Measurements from ENCODE around the gene TNFAIP2.

DNA sequence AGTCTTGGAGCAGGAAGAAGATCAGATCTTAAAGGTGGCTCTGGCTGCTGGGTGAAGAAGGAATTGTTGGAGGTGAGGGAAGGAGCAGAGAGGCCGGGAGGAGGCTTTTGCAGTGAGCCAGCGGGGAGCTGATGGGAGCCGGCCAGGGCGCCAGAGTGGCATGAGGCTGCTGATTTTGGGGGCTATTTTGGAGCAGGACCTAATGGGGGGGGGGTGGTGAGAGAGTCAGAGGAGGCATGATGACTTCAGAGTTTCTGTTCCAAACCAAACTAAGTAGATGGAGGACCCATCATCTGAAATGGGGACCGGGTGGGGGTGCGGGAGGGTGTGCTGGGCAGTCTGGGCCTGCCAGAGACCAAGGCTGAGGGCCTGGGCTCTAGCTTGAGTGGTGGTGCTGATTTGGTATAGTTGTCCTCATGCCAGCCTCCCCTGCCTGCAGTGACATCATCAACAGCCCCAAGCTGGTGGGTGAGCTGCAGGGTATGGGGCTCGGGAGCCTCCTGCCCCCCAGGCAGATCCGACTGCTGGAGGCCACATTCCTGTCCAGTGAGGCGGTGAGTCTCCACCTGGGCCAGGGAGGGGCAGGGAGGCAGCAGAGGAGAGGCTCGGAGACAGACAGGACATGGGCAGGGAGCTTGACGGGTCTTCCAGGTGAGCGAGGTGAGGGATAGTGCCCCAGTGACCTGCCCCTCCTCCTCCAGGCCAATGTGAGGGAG is 6.2 kb downstream of the TNFAIP2 start:
- no peak for TF ChIP-seq EZH2 (IDR thresholded peaks at IDR 0.05; ENCODE audit: insufficient read depth, poor library complexity, severe bottlenecking)
- TF ChIP-seq EZH2phosphoT487 (IDR thresholded peaks at IDR 0.05; ENCODE audit: insufficient read depth, low read depth), result no peak

All from GM23248 (cell line).